MM.1S (cell line): Measurements from ENCODE around the gene C1QB.

ENCODE experiments used
- DNase-seq: peaks from one replicate; pipeline ENCODE4 v3.0.0-alpha.2; 2015
- H2AFZ ChIP-seq: fragments of 300-600 bp; sonication (generic); 2 replicates; pipeline ENCODE4 v1.6.0; 2016; ENCODE audit warnings: antibody characterized with exemption, low read length
- H3F3A ChIP-seq: fragments of 300-600 bp; sonication (generic); 2 replicates; pipeline ENCODE4 v1.6.1; 2016; ENCODE audit warnings: mild to moderate bottlenecking, antibody characterized with exemption, low read length, moderate library complexity, mixed read lengths; ENCODE audit not compliant: insufficient read depth
- H3K27ac ChIP-seq: fragments of 300-600 bp; sonication (generic); 2 replicates; pipeline ENCODE4 v1.5.1; 2016; ENCODE audit warnings: mild to moderate bottlenecking, low read length
- H3K27me3 ChIP-seq: fragments of 300-600 bp; sonication (generic); replicated peaks from 2 replicates; pipeline ENCODE4 v1.6.0; 2016; ENCODE audit warnings: low read length; ENCODE audit not compliant: insufficient read depth
- H3K36me3 ChIP-seq: fragments of 300-600 bp; sonication (generic); replicated peaks from 2 replicates; pipeline ENCODE4 v1.6.1; 2016; ENCODE audit warnings: mild to moderate bottlenecking, low read length, mixed read lengths; ENCODE audit not compliant: insufficient read depth
- H3K4me1 ChIP-seq: fragments of 300-600 bp; sonication (generic); 2 replicates; pipeline ENCODE4 v1.6.1; 2016; ENCODE audit warnings: low read length, mixed read lengths
- H3K4me2 ChIP-seq: fragments of 300-600 bp; sonication (generic); 2 replicates; pipeline ENCODE4 v1.6.0; 2016; ENCODE audit warnings: low read depth, low read length
- H3K4me3 ChIP-seq: fragments of 300-600 bp; sonication (generic); 2 replicates; pipeline ENCODE4 v1.5.1; 2016; ENCODE audit warnings: low read length, mixed read lengths
- H3K79me2 ChIP-seq: fragments of 300-600 bp; sonication (generic); 2 replicates; pipeline ENCODE4 v1.6.1; 2016; ENCODE audit warnings: mixed run types, low read length, mixed read lengths
- H3K9ac ChIP-seq: fragments of 300-600 bp; sonication (generic); 2 replicates; pipeline ENCODE4 v1.6.1; 2016; ENCODE audit warnings: low read length, mixed read lengths
- H3K9me2 ChIP-seq: fragments of 300-600 bp; sonication (generic); replicated peaks from 2 replicates; pipeline ENCODE4 v1.6.1; 2016; ENCODE audit warnings: mild to moderate bottlenecking, low read length, mixed read lengths; ENCODE audit not compliant: insufficient read depth
- H3K9me3 ChIP-seq: fragments of 300-600 bp; sonication (generic); replicated peaks from 2 replicates; pipeline ENCODE4 v1.6.1; 2016; ENCODE audit warnings: mild to moderate bottlenecking, low read length, mixed read lengths; ENCODE audit not compliant: insufficient read depth
- H4K20me1 ChIP-seq: fragments of 300-600 bp; sonication (generic); 2 replicates; pipeline ENCODE4 v1.6.1; 2016; ENCODE audit warnings: mild to moderate bottlenecking, low read length, moderate library complexity, mixed read lengths; ENCODE audit not compliant: insufficient read depth
- CTCF ChIP-seq: fragments of 300-600 bp; sonication (generic); IDR thresholded peaks from 2 replicates; pipeline ENCODE4 v1.5.1; 2016; ENCODE audit warnings: antibody characterized with exemption, low read length, mixed read lengths
- EZH2 ChIP-seq: fragments of 300-600 bp; sonication (generic); optimal IDR thresholded peaks from 2 replicates; pipeline ENCODE3; 2017; ENCODE audit warnings: low read depth, mild to moderate bottlenecking, antibody characterized with exemption, low read length, mixed read lengths
- EZH2phosphoT487 ChIP-seq: fragments of 300-600 bp; sonication (generic); IDR thresholded peaks from 2 replicates; pipeline ENCODE4 v1.6.1; 2018; ENCODE audit warnings: antibody characterized with exemption, low read length

C1QB gene

GRCh38 chr1:22662318-22662717 is 9.3 kb downstream of the C1QB start:
- no peak overlapping the region for H3K27ac ChIP-seq
- DNase-seq, result no peak
- H3K9me3 ChIP-seq, result no peaks in the 10 kb centered on the region
- no peak overlapping the region for H3K4me3 ChIP-seq
- no peaks in the 10 kb centered on the region for H3F3A ChIP-seq
- no peaks in the 10 kb centered on the region for H3K36me3 ChIP-seq
- H3K9ac ChIP-seq, result no peak overlapping the region
- TF ChIP-seq EZH2phosphoT487, result no peak
- TF ChIP-seq EZH2, result no peak
- TF ChIP-seq CTCF, result no peak
- H3K4me1 ChIP-seq, result no peaks in the 10 kb centered on the region
- no peaks in the 10 kb centered on the region for H3K9me2 ChIP-seq
- no peaks in the 10 kb centered on the region for H4K20me1 ChIP-seq
- H3K4me2 ChIP-seq, result no peak overlapping the region
- no peak overlapping the region for H2AFZ ChIP-seq
- H3K79me2 ChIP-seq, result no peaks in the 10 kb centered on the region
- H3K27me3 ChIP-seq, result peaks cover 88% of the 10 kb centered on the region

GRCh38 chr1:22662986-22663408 is 10.0 kb downstream of the C1QB start:
- Histone ChIP-seq H3K36me3 (no peaks in the 10 kb centered on the region), H3K27me3 (peaks cover 88% of the 10 kb centered on the region)

GRCh38 chr1:22665752-22666151 is 12.7 kb downstream of the C1QB start:
- Histone ChIP-seq H3K79me2 (no peaks in the 10 kb centered on the region), H3F3A (no peaks in the 10 kb centered on the region), H3K36me3 (no peaks in the 10 kb centered on the region), H3K9me2 (no peaks in the 10 kb centered on the region), H3K4me2 (no peak overlapping the region), H4K20me1 (no peaks in the 10 kb centered on the region), H3K4me3 (no peak overlapping the region), H3K4me1 (no peaks in the 10 kb centered on the region), H3K27me3 (peaks cover 93% of the 10 kb centered on the region), H3K9me3 (no peaks in the 10 kb centered on the region), H3K9ac (no peak overlapping the region), H2AFZ (no peak overlapping the region), H3K27ac (no peak overlapping the region)
- no peak for DNase-seq
- TF ChIP-seq CTCF (no peak; the same call in 1 of the 2 replicates), EZH2phosphoT487 (no peak)

More at GRCh38 chr1:22662986-22663408, 10.0 kb downstream of the C1QB start:
- Histone ChIP-seq H4K20me1 (no peaks in the 10 kb centered on the region), H3K27ac (no peak overlapping the region), H3K9me3 (no peaks in the 10 kb centered on the region), H3K9me2 (no peaks in the 10 kb centered on the region), H2AFZ (no peak overlapping the region), H3K4me3 (no peak overlapping the region), H3K9ac (no peak overlapping the region), H3F3A (no peaks in the 10 kb centered on the region), H3K4me1 (no peaks in the 10 kb centered on the region), H3K4me2 (no peak overlapping the region), H3K79me2 (no peaks in the 10 kb centered on the region)
- TF ChIP-seq EZH2, result no peak
- no peak for TF ChIP-seq CTCF
- no peak for TF ChIP-seq EZH2phosphoT487
- no peak for DNase-seq
